ENCODE data around the gene CAPNS1. TPM values are rescaled to one million over a fixed set of nuclear protein-coding genes. Genes with fewer than 3 reads are reported as not detected.

CAPNS1 gene
- polyA plus RNA-seq, 3 donors = 239 to 740 (median 282) TPM

GRCh38 chr19:36110487-36111199 is 29.2 kb upstream of the CAPNS1 start, which contains the start of gene OVOL3:
Gene OVOL3, plus strand, starts transcription at chr19:36111143. Its CDS starts 60 bp downstream, at chr19:36111203.
- Mint-ChIP-seq H3K4me3 (no peak within 1 kb of the TSS), H3K4me1 (peaks cover 13% of the 10 kb centered on the region), H3K9me3 (no peaks in the 10 kb centered on the region), H3K27ac (no peak within 1 kb of the TSS), H3K36me3 (peaks cover 20 to 25% of the 10 kb centered on the region in 2 donors), H3K27me3 (ENCODE audit: low read depth in 3 of 3) (peaks cover 0 to 7% (median 0%) of the 10 kb centered on the region in 3 donors)
- Histone ChIP-seq H3K27ac (ENCODE audit: low read depth in 1 of 2, low read length in 2 of 2) (no peak within 1 kb of the TSS), H3K9ac (ENCODE audit: insufficient read depth, low read length, poor library complexity, severe bottlenecking) (no peak within 1 kb of the TSS), H3K36me3 (replicated peaks in 1 of 2; ENCODE audit: control insufficient read depth in 1 of 2, insufficient read depth in 2 of 2, low read length in 2 of 2) (peaks cover 8 to 21% of the 10 kb centered on the region in 2 donors), H3K4me2 (replicated peaks; ENCODE audit: extremely low read depth, low read length, poor library complexity, severe bottlenecking) (no peak within 1 kb of the TSS), H3K4me3 (replicated peaks in 1 of 3; ENCODE audit: low read depth in 2 of 3, low read length in 3 of 3) (no peak within 1 kb of the TSS), H2AFZ (ENCODE audit: insufficient read depth, low read depth, low read length, poor library complexity, severe bottlenecking) (no peak within 1 kb of the TSS), H3K4me1 (ENCODE audit: control insufficient read depth in 1 of 2, insufficient read depth in 2 of 2, low read length in 2 of 2) (peaks cover 16 to 20% of the 10 kb centered on the region in 2 donors), H4K20me1 (ENCODE audit: insufficient read depth, low read length) (no peaks in the 10 kb centered on the region), H3K79me2 (ENCODE audit: insufficient read depth, low read length) (peaks cover 10% of the 10 kb centered on the region), H3K27me3 (ENCODE audit: control insufficient read depth in 2 of 2, insufficient read depth in 2 of 2, low read length in 2 of 2) (no peaks in the 10 kb centered on the region), H3K9me3 (replicated peaks in 1 of 2; ENCODE audit: control insufficient read depth in 1 of 2, insufficient read depth in 1 of 2, low read length in 2 of 2) (no peaks in the 10 kb centered on the region)
- no CpG with 5 or more reads among the region's 1 CpG for WGBS (ENCODE audit: insufficient coverage)
- intact Hi-C loops (cut with micrococcal nuclease) = loop anchor here (5.0 to 10.0 kb wide), 5 partner anchors 53 to 574 kb away; partner anchors contain the start of genes HCST (in 1 of the 2), HSPB6 (in 1 of the 2), NFKBID (in 1 of the 2) and PROSER3 (in 1 of the 2)
- no peak for TF ChIP-seq CTCF (IDR thresholded peaks at IDR 0.05)
- DNase-seq = no peak

GRCh38 chr19:36111200-36111539 is 28.7 kb upstream of the CAPNS1 start:
- Histone ChIP-seq H3K9me3 (replicated peaks in 1 of 2; ENCODE audit: control insufficient read depth in 1 of 2, insufficient read depth in 1 of 2, low read length in 2 of 2) (no peaks in the 10 kb centered on the region), H3K4me1 (ENCODE audit: control insufficient read depth in 1 of 2, insufficient read depth in 2 of 2, low read length in 2 of 2) (peaks cover 21 to 25% of the 10 kb centered on the region in 2 donors), H3K27ac (ENCODE audit: low read depth in 1 of 2, low read length in 2 of 2) (no peak overlapping the region), H3K9ac (ENCODE audit: insufficient read depth, low read length, poor library complexity, severe bottlenecking) (no peak overlapping the region), H3K4me3 (replicated peaks in 1 of 3; ENCODE audit: low read depth in 2 of 3, low read length in 3 of 3) (no peak overlapping the region), H3K27me3 (ENCODE audit: control insufficient read depth in 2 of 2, insufficient read depth in 2 of 2, low read length in 2 of 2) (no peaks in the 10 kb centered on the region), H3K4me2 (replicated peaks; ENCODE audit: extremely low read depth, low read length, poor library complexity, severe bottlenecking) (no peak overlapping the region), H2AFZ (ENCODE audit: insufficient read depth, low read depth, low read length, poor library complexity, severe bottlenecking) (no peak overlapping the region), H3K79me2 (ENCODE audit: insufficient read depth, low read length) (peaks cover 16% of the 10 kb centered on the region), H3K36me3 (replicated peaks in 1 of 2; ENCODE audit: control insufficient read depth in 1 of 2, insufficient read depth in 2 of 2, low read length in 2 of 2) (peaks cover 8 to 20% of the 10 kb centered on the region in 2 donors), H4K20me1 (ENCODE audit: insufficient read depth, low read length) (peaks cover 2% of the 10 kb centered on the region)
- Mint-ChIP-seq H3K27ac (no peak overlapping the region), H3K4me3 (no peak overlapping the region), H3K9me3 (no peaks in the 10 kb centered on the region), H3K4me1 (peaks cover 18% of the 10 kb centered on the region), H3K27me3 (ENCODE audit: low read depth in 3 of 3) (peaks cover 0 to 7% (median 0%) of the 10 kb centered on the region in 3 donors), H3K36me3 (peaks cover 20% of the 10 kb centered on the region in 2 donors)
- WGBS (ENCODE audit: insufficient coverage) = 92% methylated on average over 9 of the region's 13 CpGs
- TF ChIP-seq CTCF (IDR thresholded peaks at IDR 0.05) = no peak
- intact Hi-C loops (cut with micrococcal nuclease) = loop anchor here (5.0 to 10.0 kb wide), 5 partner anchors 54 to 574 kb away; partner anchors contain the start of genes HCST (in 1 of the 2), HSPB6 (in 1 of the 2), NFKBID (in 1 of the 2) and PROSER3 (in 1 of the 2)
- DNase-seq = no peak
